Endodermal cell (in vitro differentiated cells): ENCODE results near the gene RGS16. TPM values are rescaled to one million over a fixed set of nuclear protein-coding genes. Genes with fewer than 3 reads are reported as not detected.

ENCODE experiments used
- DNase-seq: peaks from one replicate; pipeline ENCODE4 v3.0.0-alpha.2; 2017
- H3K27ac ChIP-seq: 2 replicates; pipeline ENCODE4 v1.5.1; 2013; ENCODE audit warnings: mild to moderate bottlenecking, low read depth, low read length, moderate library complexity
- H3K27me3 ChIP-seq: 2 replicates; pipeline ENCODE4 v1.6.1; 2013; ENCODE audit warnings: mild to moderate bottlenecking, low read length, moderate library complexity; ENCODE audit not compliant: insufficient read depth, control insufficient read depth, poor library complexity, severe bottlenecking
- H3K36me3 ChIP-seq: 2 replicates; pipeline ENCODE4 v1.7.0; 2013; ENCODE audit warnings: mild to moderate bottlenecking, low read length, moderate library complexity; ENCODE audit not compliant: control insufficient read depth, insufficient read depth
- H3K4me1 ChIP-seq: one replicate; pipeline ENCODE4 v1.7.0; 2013; ENCODE audit warnings: low read length; ENCODE audit not compliant: control insufficient read depth, insufficient read depth
- H3K4me3 ChIP-seq: 2 replicates; pipeline ENCODE4 v1.5.1; 2013; ENCODE audit warnings: mild to moderate bottlenecking, low read length, moderate library complexity
- H3K9ac ChIP-seq: 2 replicates; pipeline ENCODE4 v1.6.1; 2013; ENCODE audit warnings: mild to moderate bottlenecking, low read length, moderate library complexity; ENCODE audit not compliant: poor library complexity, severe bottlenecking; ENCODE audit errors: extremely low read depth
- H3K9me3 ChIP-seq: 2 replicates; pipeline ENCODE4 v1.6.1; 2013; ENCODE audit warnings: mild to moderate bottlenecking, low read length, moderate library complexity; ENCODE audit not compliant: control insufficient read depth
- H3K27ac Mint-ChIP-seq: 2 replicates; pipeline ENCODE4 v1.8.0; 2020; ENCODE audit warnings: mixed read lengths
- H3K27me3 Mint-ChIP-seq: 2 replicates; pipeline ENCODE4 v1.8.0; 2021; ENCODE audit warnings: mild to moderate bottlenecking, mixed read lengths; ENCODE audit not compliant: insufficient read depth
- H3K36me3 Mint-ChIP-seq: 2 replicates; pipeline ENCODE4 v1.8.0; 2020; ENCODE audit warnings: low read depth, mixed read lengths
- H3K4me1 Mint-ChIP-seq: 2 replicates; pipeline ENCODE4 v1.8.0; 2020; ENCODE audit warnings: mixed read lengths
- H3K4me3 Mint-ChIP-seq: 2 replicates; pipeline ENCODE4 v1.8.0; 2020; ENCODE audit warnings: mild to moderate bottlenecking, moderate library complexity, mixed read lengths
- H3K9me3 Mint-ChIP-seq: 2 replicates; pipeline ENCODE4 v1.8.0; 2020; ENCODE audit warnings: mild to moderate bottlenecking, mixed read lengths
- CTCF ChIP-seq: fragments of 200-600 bp; sonication (generic); conservative IDR thresholded peaks from 2 replicates; pipeline ENCODE4 v1.5.0; 2021; ENCODE audit warnings: antibody characterized with exemption, mild to moderate bottlenecking
- WGBS, 2 experiments: methylation state at CpG; one replicate each; pipeline versions ENCODE4 v1.1.5 to v1.1.7; 2013; ENCODE audit warnings: missing lambda C conversion rate in 2 of 2, mixed read lengths in 1 of 2; ENCODE audit not compliant: insufficient coverage in 1 of 2, insufficient read length in 1 of 2; 5-methylcytosine and 5-hydroxymethylcytosine counted together
- total RNA-seq, 2 donors: library from RNA; stranded (reverse); fragmentation: NEBNext Ultra II Directional in 1 of 2; extraction: Animal tissue kit (Norgen Biotek cat#: 25700) in 1 of 2; gene quantifications; 2 replicates in 1 of 2; 3 replicates in 1 of 2; pipeline ENCODE4 v1.2.1, GENCODE V29; 2021

Gene RGS16
- total RNA-seq, 2 donors from 2014 or later = 14.8 to 19.4 TPM

GRCh38 chr1:182588500-182589396 lies 15.4 kb downstream of the RGS16 start, which contains the start of gene RNASEL:
Gene RNASEL (minus strand): TSS chr1:182589256. CDS start chr1:182586806, 2,450 bp downstream.
- Mint-ChIP-seq H3K27me3 (no peaks in the 10 kb centered on the region), H3K36me3 (no peaks in the 10 kb centered on the region), H3K4me1 (peaks cover 13% of the 10 kb centered on the region), H3K27ac (peak within 1 kb of the TSS; percentile 95), H3K4me3 (peak within 1 kb of the TSS; percentile 77), H3K9me3 (no peaks in the 10 kb centered on the region)
- Histone ChIP-seq H3K27me3 (no peaks in the 10 kb centered on the region), H3K9ac (peak within 1 kb of the TSS; percentile 21), H3K9me3 (no peaks in the 10 kb centered on the region), H3K27ac (no peak within 1 kb of the TSS), H3K4me1 (peaks cover 3% of the 10 kb centered on the region), H3K4me3 (peak within 1 kb of the TSS; percentile 72), H3K36me3 (no peaks in the 10 kb centered on the region)
- 46 to 59% methylated on average over 9 to 20 of the region's 20 CpGs for WGBS, 2 experiments
- no peak for TF ChIP-seq CTCF
- peak; percentile 89 for DNase-seq

- H3K4me3 Mint-ChIP-seq = peak overlapping the region; percentile 77
- no peak overlapping the region for H3K27ac ChIP-seq
- peak overlapping the region; percentile 72 for H3K4me3 ChIP-seq
- H3K9me3 Mint-ChIP-seq = no peaks in the 10 kb centered on the region
- H3K9me3 ChIP-seq = no peaks in the 10 kb centered on the region
- H3K4me1 Mint-ChIP-seq = peaks cover 13% of the 10 kb centered on the region
- H3K27me3 Mint-ChIP-seq = no peaks in the 10 kb centered on the region
- no peak for DNase-seq
- 94 to 95% methylated on average over 2 to 4 of the region's 4 CpGs for WGBS, 2 experiments
- H3K4me1 ChIP-seq = peaks cover 3% of the 10 kb centered on the region
- TF ChIP-seq CTCF = no peak
- no peaks in the 10 kb centered on the region for H3K27me3 ChIP-seq
- no peak overlapping the region for H3K9ac ChIP-seq
- no peak overlapping the region for H3K27ac Mint-ChIP-seq
- H3K36me3 ChIP-seq = no peaks in the 10 kb centered on the region
- H3K36me3 Mint-ChIP-seq = no peaks in the 10 kb centered on the region
Measured at GRCh38 chr1:182587666-182588499, 16.3 kb downstream of the RGS16 start.

GRCh38 chr1:182587093-182587492 lies 17.1 kb downstream of the RGS16 start:
- Histone ChIP-seq H3K9ac (no peak overlapping the region), H3K9me3 (no peaks in the 10 kb centered on the region), H3K36me3 (no peaks in the 10 kb centered on the region), H3K27me3 (no peaks in the 10 kb centered on the region), H3K4me1 (peaks cover 3% of the 10 kb centered on the region), H3K4me3 (no peak overlapping the region), H3K27ac (no peak overlapping the region)
- no peak for TF ChIP-seq CTCF
- Mint-ChIP-seq H3K27me3 (no peaks in the 10 kb centered on the region), H3K4me3 (no peak overlapping the region), H3K36me3 (no peaks in the 10 kb centered on the region), H3K27ac (no peak overlapping the region), H3K4me1 (peaks cover 13% of the 10 kb centered on the region), H3K9me3 (no peaks in the 10 kb centered on the region)
- no peak for DNase-seq
- WGBS, 2 experiments = no CpG with 5 or more reads among the region's 1 CpG
